Right lobe of liver (tissue), 6 donors: ENCODE measurements around the gene CHTF8. TPM values are rescaled to one million over a fixed set of nuclear protein-coding genes. Genes with fewer than 3 reads are reported as not detected.
A peak's percentile ranks its signal among the peaks of the same experiment; 100 is the strongest.
"Not testable (repeated sequence)": the region's sequence is repeated elsewhere in the genome, so short reads cannot be mapped to it uniquely, and the experiment has no call there.

Source experiments
- ATAC-seq, 4 donors: fragments of 200-7000 bp; cut with Tn5 transposase; one replicate each; pipeline ENCODE4 v1.9.1; 2020; ENCODE audit warnings: mild to moderate bottlenecking in 4 of 4, moderate library complexity in 4 of 4
- DNase-seq, 3 donors: peaks; one replicate each; pipeline ENCODE4 v3.0.0-alpha.2; 2020
- H3K27ac ChIP-seq, 3 donors: fragments of 200-600 bp; one replicate each; pipeline ENCODE4 v1.8.0; 2022
- H3K27me3 ChIP-seq, 2 donors: fragments of 200-600 bp; one replicate each; pipeline ENCODE4 v1.8.0; 2022
- H3K36me3 ChIP-seq, 4 donors: fragments of 200-600 bp; sonication (generic) in 1 of 4; one replicate each; pipeline versions ENCODE4 v1.5.1 to v1.8.0; 2017 to 2022; ENCODE audit warnings: control low read depth in 1 of 4
- H3K4me1 ChIP-seq, 4 donors: fragments of 200-600 bp; sonication (generic) in 1 of 4; one replicate each; pipeline versions ENCODE4 v1.5.1 to v1.8.0; 2017 to 2022; ENCODE audit warnings: control low read depth in 1 of 4
- H3K4me3 ChIP-seq, 3 donors: fragments of 200-600 bp; one replicate each; pipeline ENCODE4 v1.8.0; 2022
- H3K9me3 ChIP-seq, 4 donors: fragments of 200-600 bp; sonication (generic) in 1 of 4; one replicate each; pipeline versions ENCODE4 v1.5.1 to v1.8.0; 2017 to 2022; ENCODE audit warnings: control low read depth in 1 of 4
- CTCF ChIP-seq, 4 donors: fragments of 200-600 bp in 3 of 4; fragments of 450-650 bp in 1 of 4; IDR thresholded peaks; one replicate each; pipeline versions ENCODE4 v1.5.1 to v1.8.0; 2016 to 2022; ENCODE audit warnings: antibody characterized with exemption in 4 of 4, mild to moderate bottlenecking in 2 of 4
- POLR2A ChIP-seq: fragments of 450-650 bp; IDR thresholded peaks from one replicate; pipeline ENCODE4 v1.6.1; 2017; ENCODE audit warnings: antibody characterized with exemption, mild to moderate bottlenecking
- WGBS: methylation state at CpG from one replicate; pipeline ENCODE4 v1.1.6; 2018; ENCODE audit warnings: low coverage, low lambda C conversion rate; ENCODE audit not compliant: insufficient coverage; ENCODE audit errors: missing lambda C conversion rate; 5-methylcytosine and 5-hydroxymethylcytosine counted together
- intact Hi-C, 2 donors: fragments of 100-400 bp; cut with DNase I; formaldehyde crosslinking; loops; one replicate each; pipeline versions ENCODE4 v1.11.2 to v1.14.1; 2022
- total RNA-seq, 6 experiments: library from RNA; depleted of rRNA in 2 of 6; stranded (reverse); fragments of >200 nt in 2 of 6; fragmentation: NEBNext Ultra II Directional in 3 of 6; extraction: Animal tissue kit (Norgen Biotek cat#: 25700) in 3 of 6; gene quantifications; one replicate each; pipeline versions ENCODE4 v1.1.0 to v1.2.4, GENCODE V29; 2016 to 2023
- donor health status: DM: no; HTN: yes; CAD: no.
- donor health status: DM: no; HTN: no; CAD: no.
- donor health status: DM: no; HTN: no; CAD: no.
- donor health status: DM: no; HTN: yes; CAD: no.
- donor health status: DM: no; HTN: yes; CAD: no.

Gene CHTF8
- total RNA-seq, 6 experiments from 2014 or later: 56.6 to 78.3 (median 65.4) TPM

DNA sequence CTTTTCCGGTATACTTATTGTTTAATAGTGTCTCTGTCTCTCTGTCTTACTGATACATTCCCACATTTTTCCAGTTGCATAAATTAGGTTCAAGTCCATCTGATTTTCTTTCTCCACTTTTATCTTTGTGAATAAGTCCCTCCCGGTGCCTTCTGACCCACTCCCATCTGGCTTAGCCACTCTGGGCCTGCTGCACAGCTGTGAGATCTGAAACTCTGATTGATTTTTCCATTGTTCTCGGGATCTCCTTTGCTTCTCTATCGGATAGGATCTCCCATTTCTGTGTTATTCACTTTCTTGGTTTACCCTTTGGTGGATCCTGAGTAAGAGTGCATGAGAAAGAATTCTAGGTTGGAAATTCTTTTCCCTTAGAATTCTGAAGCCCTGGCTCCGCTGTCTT, 8.6 kb upstream of the CHTF8 start:
- 79% methylated on average over 4 of the region's 5 CpGs for whole genome bisulfite sequencing

GRCh38 chr16:69139464-69139863, 7.1 kb upstream of the CHTF8 start:
- H3K9me3 ChIP-seq, H3K27me3 ChIP-seq, intact Hi-C loops, H3K27ac ChIP-seq, DNase-seq, H3K4me1 ChIP-seq, ATAC-seq, H3K4me3 ChIP-seq: not testable (repeated sequence)
- whole genome bisulfite sequencing: 97% methylated on average over 5 of the region's 7 CpGs
- H3K36me3 ChIP-seq: peaks cover 0 to 75% (median 7%) of the 10 kb centered on the region in 4 donors

More for the DNA sequence above, 8.6 kb upstream of the CHTF8 start:
- DNase-seq (no peak), ATAC-seq (no peak)
- Histone ChIP-seq H3K9me3 (no peaks in the 10 kb centered on the region), H3K4me1 (no peaks in the 10 kb centered on the region), H3K27ac (no peak overlapping the region), H3K4me3 (no peak overlapping the region), H3K36me3 (peaks cover 0 to 88% (median 10%) of the 10 kb centered on the region in 4 donors), H3K27me3 (no peaks in the 10 kb centered on the region)
- intact Hi-C loops: no loop called here
- TF ChIP-seq POLR2A (no peak), CTCF (IDR thresholded peaks at IDR 0.05) (no peak)

DNA sequence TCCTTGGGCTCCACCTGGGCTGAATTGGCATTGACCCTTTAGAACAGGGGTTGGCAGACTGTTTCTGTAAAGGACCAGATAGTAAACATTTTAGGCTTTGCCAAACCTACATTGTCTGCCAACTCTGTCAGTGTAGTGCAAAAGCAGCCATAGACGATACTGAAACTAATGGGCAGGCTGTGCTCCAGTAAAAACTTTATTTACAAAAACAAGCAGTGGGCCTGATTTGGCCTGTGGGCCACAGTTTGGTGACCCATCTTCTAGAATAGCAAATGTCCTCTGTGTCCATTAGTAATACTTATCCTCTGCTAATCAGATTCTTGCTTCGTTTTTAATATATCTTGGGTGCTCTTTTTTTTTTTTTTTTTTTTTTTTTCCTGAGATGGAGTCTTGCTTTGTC, 6.2 kb upstream of the CHTF8 start:
- peaks cover 0 to 67% (median 3%) of the 10 kb centered on the region in 4 donors for H3K36me3 ChIP-seq
- peaks cover 0 to 4% (median 0%) of the 10 kb centered on the region in 4 donors for H3K4me1 ChIP-seq
- 53% methylated on average over 2 of the region's 2 CpGs for WGBS
- no peak overlapping the region for H3K4me3 ChIP-seq
- DNase-seq: no peak
- intact Hi-C loops: no loop called here
- TF ChIP-seq POLR2A (no peak), CTCF (IDR thresholded peaks at IDR 0.05) (no peak)
- no peak for ATAC-seq
- H3K9me3 ChIP-seq: no peaks in the 10 kb centered on the region
- H3K27me3 ChIP-seq: no peaks in the 10 kb centered on the region
- no peak overlapping the region for H3K27ac ChIP-seq

- Histone ChIP-seq H3K4me3 (peak overlapping the region; percentile 87 to 93 (median 90)), H3K36me3 (peaks cover 0 to 20% (median 0%) of the 10 kb centered on the region in 4 donors), H3K27me3 (no peaks in the 10 kb centered on the region), H3K9me3 (no peaks in the 10 kb centered on the region), H3K27ac (no peak overlapping the region), H3K4me1 (peaks cover 0 to 22% (median 0%) of the 10 kb centered on the region in 4 donors)
- intact Hi-C loops: no loop called here
- ATAC-seq (no peak), DNase-seq (no peak)
- TF ChIP-seq CTCF (IDR thresholded peaks at IDR 0.05): no peak
- TF ChIP-seq POLR2A: no peak
- WGBS: 30% methylated on average over 4 of the region's 5 CpGs
Observed at GRCh38 chr16:69133373-69133954, 1.1 kb upstream of the CHTF8 start.

DNA sequence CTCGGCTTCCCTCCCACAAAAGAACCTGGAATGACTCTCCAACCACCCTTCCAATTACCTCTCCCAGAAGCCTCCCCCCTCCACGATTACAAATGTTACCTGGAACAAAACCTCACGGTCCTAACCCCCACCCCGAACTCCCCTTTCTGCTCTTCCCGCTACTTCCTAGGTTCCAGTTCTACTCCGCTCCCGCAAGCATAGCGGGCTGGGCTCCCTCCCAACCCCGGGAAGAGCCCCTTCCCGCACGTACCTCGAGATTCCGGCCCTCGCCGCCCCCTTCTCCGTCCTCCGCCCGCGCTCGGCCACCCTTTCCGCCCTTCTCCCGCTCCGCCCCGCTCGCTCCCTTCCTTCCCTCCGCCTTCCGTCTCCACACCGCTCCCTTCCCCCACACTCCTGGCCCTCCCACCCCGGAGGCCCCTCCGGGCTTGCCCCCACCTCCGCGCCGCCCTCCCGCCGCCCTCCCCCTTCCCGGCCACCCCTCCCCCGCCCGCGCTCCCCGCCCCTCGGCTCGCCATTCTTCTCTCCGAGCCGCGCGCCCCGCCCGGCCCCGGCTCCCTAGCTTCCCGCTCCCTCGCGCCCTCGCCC, 457 bp downstream of the CHTF8 start:
- WGBS: 1% methylated on average over 53 of the region's 53 CpGs

More for the DNA sequence above, 457 bp downstream of the CHTF8 start:
- Histone ChIP-seq H3K9me3 (no peaks in the 10 kb centered on the region), H3K27me3 (no peaks in the 10 kb centered on the region), H3K4me3 (peak overlapping the region; percentile 87 to 93 (median 90)), H3K27ac (peak overlapping the region; percentile 68 to 91 (median 87)), H3K36me3 (peaks cover 0 to 6% (median 0%) of the 10 kb centered on the region in 4 donors), H3K4me1 (peaks cover 0 to 29% (median 0%) of the 10 kb centered on the region in 4 donors)
- intact Hi-C loops: no loop called here
- TF ChIP-seq POLR2A (no peak), CTCF (IDR thresholded peaks at IDR 0.05) (no peak)
- peak; percentile 70 to 83 (median 78) for ATAC-seq
- peak; percentile 77 to 88 (median 83) for DNase-seq
